ENCODE data around the gene SAFB.
A peak's percentile ranks its signal among the peaks of the same experiment; 100 is the strongest.

SAFB gene

DNA sequence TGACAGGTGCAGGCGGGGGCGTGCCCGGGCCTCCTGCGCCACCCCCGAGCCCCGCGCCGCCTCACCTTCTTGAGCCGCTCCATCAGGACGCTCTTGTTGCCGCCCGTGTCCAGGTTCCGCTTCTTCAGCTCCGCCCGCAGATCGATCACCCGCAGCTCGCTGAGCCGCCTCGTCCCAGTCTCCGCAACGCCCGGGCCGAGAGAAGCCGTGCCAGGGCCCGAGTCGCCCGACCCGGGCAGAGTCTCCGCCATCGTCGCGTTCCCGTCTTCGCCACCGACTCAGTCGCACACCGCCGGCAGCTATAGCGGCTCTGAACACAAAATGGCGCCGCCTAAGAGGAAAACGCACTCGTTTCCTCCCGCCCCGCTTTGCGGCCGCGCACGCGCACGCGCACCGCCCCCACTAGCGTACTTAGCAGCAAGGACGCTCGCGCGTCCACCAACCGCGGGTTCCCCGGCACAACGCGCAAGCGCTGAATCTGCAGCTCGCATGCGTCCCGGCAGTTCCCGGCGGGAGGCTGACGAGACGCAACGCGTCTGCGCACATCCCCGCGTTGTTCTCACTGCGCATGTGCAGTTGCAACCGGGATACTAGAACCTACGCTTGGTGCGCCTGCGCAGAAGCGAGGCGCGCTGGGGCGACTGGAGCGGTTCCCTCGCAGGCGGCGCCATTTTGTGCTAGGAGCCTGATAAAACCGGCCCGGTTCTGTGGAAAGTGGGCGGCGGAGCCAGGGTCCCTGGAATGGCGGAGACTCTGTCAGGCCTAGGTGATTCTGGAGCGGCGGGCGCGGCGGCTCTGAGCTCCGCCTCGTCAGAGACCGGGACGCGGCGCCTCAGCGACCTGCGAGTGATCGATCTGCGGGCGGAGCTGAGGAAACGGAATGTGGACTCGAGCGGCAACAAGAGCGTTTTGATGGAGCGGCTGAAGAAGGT, at the start of gene SAFB, which contains the start of gene SAFB2:
SAFB (plus strand) TSS at position 619 of the 932 bp plus-strand sequence; CDS start at position 742, 123 bp downstream.
SAFB2 (minus strand) TSS at position 312 of the 932 bp plus-strand sequence; CDS start at position 251, 61 bp downstream.
- DNase-seq (ENCODE audit: low read depth), result peak; percentile 98

DNA sequence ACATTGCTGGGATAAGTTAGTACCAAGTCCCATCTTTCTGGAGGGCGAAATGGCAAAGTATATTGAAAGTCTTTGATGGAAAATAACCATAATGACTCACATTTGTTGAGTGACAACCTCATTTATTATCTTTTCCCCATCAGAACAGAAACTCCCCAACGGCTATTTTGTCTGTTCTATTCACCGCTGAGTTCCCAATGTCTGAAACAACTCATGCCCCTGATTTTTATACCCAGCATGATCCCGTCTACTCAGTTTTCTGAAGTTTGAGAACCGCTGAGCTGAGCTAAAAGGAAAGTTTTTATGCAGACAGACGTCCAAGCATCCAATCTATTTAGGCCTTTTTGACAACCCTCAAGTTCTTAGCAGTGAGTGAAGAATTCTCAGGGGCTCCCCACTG, 47.3 kb upstream of the SAFB start:
- DNase-seq (ENCODE audit: low read depth), result no peak

- no peak for DNase-seq (ENCODE audit: low read depth)
Observed at GRCh38 chr19:5578097-5578846, 44.6 kb upstream of the SAFB start.

DNA sequence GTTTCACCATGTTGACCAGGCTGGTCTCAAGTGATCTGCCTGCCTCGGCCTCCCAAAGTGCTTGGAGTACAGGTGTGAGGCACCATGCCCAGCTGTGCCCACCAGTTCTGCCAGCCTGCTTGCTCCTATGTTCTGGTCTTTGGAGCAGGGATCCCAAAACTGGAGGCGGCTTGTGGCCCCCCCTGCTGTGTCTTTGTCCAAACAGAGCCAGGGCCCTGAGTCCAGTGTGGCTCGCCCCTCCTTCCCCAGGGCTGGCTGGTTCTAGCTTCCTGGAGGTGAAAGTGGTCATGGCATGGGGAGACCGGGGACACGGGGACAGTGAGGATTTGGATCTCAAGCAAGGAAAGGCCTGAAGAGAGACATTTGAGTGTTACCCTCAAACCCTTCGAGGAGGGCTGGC, 43.6 kb upstream of the SAFB start:
- DNase-seq (ENCODE audit: low read depth), result no peak

DNA sequence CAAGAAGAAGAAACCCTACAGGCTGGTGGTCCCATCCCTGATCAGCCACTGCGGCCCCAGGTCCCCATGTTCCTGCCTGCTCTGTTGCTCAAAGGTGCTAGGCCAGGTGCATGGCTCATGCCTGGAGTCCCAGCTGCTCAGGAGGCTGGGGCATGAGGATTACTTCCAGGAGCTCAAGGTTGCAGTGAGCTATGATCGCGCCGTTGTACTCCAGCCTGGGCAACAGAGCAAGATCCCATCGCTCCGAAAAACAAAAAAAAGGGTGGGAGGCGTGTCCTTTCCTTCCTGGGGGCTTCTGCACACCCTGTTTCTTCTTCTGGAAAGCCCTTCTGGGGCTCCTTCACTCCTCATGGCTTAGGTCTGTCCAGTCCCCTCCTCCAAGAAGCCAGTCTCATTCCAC, 43.2 kb upstream of the SAFB start:
- DNase-seq (ENCODE audit: low read depth), result no peak

- no peak for DNase-seq (ENCODE audit: low read depth)
Observed at GRCh38 chr19:5580161-5580571, 42.7 kb upstream of the SAFB start.

- no peak for DNase-seq (ENCODE audit: low read depth)
Observed at GRCh38 chr19:5585461-5586299, 37.2 kb upstream of the SAFB start.

DNA sequence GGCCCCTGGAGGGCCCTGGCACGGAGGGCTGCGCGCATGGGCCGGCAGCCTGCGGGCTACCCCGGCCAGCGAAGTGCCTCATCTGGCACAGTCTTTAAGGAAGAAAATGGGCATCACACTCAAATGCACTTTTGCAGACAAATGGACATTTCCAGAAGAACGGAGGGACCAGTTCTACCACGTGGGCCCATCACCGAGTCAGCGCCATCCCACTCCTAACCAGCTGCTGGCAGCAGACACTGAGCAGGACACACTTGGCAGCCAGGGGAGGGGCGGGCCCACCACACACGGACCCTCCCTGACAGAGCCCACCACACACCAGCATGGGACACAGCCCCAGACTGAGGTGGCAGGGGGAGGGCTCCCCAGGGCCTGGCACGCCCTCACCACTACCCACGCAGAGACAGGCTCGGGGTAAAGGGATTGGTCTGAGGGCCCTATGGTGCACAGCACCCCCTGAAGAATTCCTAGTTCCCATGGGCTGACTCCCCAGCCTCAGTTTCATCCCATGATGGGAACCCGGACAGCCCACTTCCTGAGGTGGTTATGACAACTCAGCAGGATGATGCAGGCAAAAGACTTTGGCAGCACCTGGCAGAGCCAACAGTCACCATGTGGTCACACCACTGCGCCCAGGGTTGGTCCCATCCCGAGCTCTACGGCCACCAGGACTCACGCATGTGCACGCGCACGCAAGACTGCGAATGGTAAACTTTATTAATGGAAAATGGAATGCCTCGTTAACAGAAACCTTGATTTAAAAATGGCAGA, 36.4 kb upstream of the SAFB start:
- DNase-seq (ENCODE audit: low read depth), result no peak

GRCh38 chr19:5587071-5587455, 35.8 kb upstream of the SAFB start:
- no peak for DNase-seq (ENCODE audit: low read depth)

DNA sequence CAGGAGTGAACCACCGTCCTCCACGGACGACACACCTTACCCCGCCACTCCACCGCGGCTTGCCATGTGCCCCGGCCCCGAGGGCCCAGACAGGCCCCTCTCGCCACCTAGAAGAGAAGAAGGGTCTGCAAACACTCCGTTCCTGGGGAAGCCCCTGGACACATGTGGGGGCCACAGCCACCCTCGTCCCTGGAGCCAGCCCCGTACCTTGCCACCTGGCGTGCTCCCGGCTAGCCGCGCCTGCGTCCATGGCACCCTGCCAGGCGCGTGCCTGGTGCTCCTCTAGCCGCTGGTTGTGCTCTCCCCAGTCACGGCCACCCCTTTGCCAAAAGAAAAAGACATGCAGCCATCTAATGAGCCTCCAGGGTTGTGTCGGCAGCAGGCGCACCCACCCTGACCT, 35.2 kb upstream of the SAFB start:
- no peak for DNase-seq (ENCODE audit: low read depth)

DNA sequence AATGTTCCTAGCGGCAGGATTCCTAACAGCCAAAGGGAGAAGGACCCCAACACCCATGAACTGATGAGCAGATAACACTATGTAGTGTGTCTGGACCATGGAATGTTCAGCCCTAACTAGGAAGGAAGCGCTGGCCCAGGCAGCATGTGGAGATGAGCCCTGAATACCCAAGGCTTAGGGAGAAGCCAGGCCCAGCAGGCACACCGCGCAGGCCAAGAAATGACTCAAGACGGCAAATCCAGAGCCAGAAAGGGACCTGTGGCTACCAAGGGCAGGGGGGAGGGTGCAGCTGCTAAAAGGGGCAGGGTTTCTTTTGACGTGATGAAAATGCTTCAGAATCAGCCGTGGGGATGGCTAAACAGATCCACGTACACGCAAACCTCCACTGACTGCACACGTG, 34.4 kb upstream of the SAFB start:
- no peak for DNase-seq (ENCODE audit: low read depth)

- no peak for DNase-seq (ENCODE audit: low read depth)
Observed at GRCh38 chr19:5588906-5589676, 33.8 kb upstream of the SAFB start.

GRCh38 chr19:5590151-5590864, 32.6 kb upstream of the SAFB start:
- no peak for DNase-seq (ENCODE audit: low read depth)

DNA sequence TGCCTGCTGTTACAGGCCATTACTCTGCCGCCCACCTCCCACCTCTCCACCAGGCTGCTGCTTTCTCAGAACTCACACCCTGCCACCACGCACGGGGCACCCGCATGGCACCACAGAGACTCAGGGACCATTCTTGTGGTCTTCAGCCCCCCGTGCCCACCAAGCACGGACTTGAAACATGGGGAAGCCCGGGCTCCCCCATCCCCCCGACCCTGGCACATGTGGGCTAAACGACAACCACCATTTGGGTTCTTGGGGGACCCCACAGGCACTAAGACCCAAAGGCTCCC, 32.1 kb upstream of the SAFB start:
- DNase-seq (ENCODE audit: low read depth), result no peak

GRCh38 chr19:5591476-5591875, 31.4 kb upstream of the SAFB start:
- DNase-seq (ENCODE audit: low read depth), result no peak

GRCh38 chr19:5592531-5593342, 30.1 kb upstream of the SAFB start:
- DNase-seq (ENCODE audit: low read depth), result no peak

DNA sequence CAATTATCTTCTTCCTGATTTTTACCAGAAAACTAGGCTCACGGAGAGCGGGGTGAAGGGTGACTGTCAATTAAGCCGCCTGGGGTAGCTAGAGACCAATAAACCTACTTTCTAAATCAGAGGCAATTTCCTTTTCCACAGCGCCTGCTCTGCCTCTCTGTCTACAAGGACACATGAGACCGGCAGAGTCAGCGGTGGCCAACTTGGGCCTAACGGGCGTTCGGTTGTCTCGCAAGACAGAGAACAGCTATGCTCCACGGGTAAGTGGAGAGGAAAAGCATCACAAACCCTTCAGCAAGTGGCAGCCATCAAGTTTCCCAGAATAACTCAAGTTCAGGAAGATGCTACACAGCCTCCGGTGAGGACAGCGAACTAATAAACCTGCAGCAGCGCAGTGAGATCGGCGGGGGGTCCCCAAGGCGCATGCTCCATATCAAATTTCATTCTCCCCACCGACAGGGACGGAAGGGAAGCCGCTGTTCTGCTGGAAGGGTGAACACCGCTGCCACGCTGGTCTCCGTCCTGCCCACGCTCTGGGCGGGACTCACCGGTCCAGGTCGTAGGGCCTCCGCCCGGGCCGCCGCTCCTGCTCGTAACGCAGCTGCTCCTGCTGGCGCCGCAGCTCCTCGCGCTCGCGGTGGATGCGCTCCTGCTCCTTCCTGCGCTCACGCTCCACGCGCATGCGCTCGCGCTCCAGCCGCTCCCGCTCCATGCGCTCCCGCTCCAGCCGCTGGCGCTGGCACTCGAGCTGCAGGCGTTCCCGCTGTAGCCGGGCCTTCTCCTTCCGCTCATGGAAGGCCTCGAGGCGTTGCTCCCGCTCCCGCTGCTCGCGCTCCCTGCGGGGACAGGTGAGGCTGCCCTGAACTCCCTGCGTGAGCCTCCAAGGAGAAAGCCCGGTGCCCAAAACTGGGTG, 29.3 kb upstream of the SAFB start:
- DNase-seq (ENCODE audit: low read depth), result no peak

GRCh38 chr19:5594521-5594950, 28.3 kb upstream of the SAFB start:
- DNase-seq (ENCODE audit: low read depth), result no peak
